Uterus (tissue), 2 donors: Measurements from ENCODE around the gene SLC22A1.

Experiments used
- CTCF ChIP-seq, 4 experiments: fragments of 200-600 bp in 2 of 4; fragments of 450-650 bp in 2 of 4; sonication (generic) in 2 of 4; IDR thresholded peaks; one replicate each; pipeline ENCODE4 v1.5.1; 2016 to 2019; ENCODE audit warnings: antibody characterized with exemption in 4 of 4, mild to moderate bottlenecking in 2 of 4, moderate library complexity in 1 of 4
- POLR2A ChIP-seq, 2 donors: fragments of 450-650 bp; IDR thresholded peaks; one replicate each; pipeline ENCODE4 v1.6.1; 2016; ENCODE audit warnings: antibody characterized with exemption in 2 of 2, mild to moderate bottlenecking in 1 of 2, moderate library complexity in 1 of 2

DNA sequence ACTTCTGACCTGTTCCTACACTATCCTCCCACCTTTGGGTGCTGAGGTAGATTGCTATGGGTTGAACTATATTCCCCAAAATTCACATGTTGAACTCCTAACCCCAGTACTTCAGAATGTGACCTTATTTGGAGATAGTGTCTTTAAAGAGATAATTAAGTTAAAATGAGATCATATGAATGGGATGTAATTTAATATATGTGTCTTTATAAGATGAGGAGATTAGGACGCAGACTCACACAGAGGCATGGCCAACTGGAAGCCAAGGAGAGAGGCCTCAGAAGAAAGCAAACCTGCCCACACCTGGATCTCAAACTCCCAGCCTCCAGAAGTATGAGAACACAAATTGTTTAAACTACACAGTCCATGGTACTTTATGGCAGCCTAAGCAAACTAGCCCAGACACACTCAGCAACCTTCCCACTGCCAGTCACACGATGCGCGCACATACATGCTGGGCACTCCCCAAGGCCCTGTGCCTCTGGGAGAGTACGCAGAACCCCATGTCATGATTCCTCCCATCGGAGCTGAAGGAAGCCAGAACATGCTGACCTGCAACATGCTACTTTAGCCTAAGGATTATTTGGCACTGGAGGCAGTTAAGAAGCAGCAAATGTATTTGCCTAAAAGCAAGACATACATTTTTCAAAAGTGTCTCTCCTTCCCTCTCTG, 8.9 kb upstream of the SLC22A1 start:
- no peak for TF ChIP-seq CTCF (IDR thresholded peaks at IDR 0.05)
- TF ChIP-seq POLR2A (IDR thresholded peaks at IDR 0.05), result no peak
